HepG2 (cell line): ENCODE results near the gene RAB33A. TPM values are rescaled to one million over a fixed set of nuclear protein-coding genes. Genes with fewer than 3 reads are reported as not detected.

ENCODE experiments used
- ATAC-seq: fragments of 200-7000 bp; cut with Tn5 transposase; 3 replicates; pipeline ENCODE4 v1.9.1; 2020; ENCODE audit warnings: mild to moderate bottlenecking, moderate library complexity
- BruUV-seq: library from RNA; stranded (reverse); fragments of 400-500 nt; replicated peaks from 2 replicates; lab custom pipeline; 2021; lab: Mats Ljungman, UMichigan
- CTCF ChIA-PET: fragments of 300-600 bp; formaldehyde crosslinking; extraction: SDS; loops from one replicate; lab custom pipeline; 2021; ENCODE audit warnings: low total read pairs, inconsistent platforms, low intra/inter-chr PET ratio; lab: Yijun Ruan, JAX
- POLR2A ChIA-PET: fragments of 350-600 bp; sonication (Branson Sonifier 250); formaldehyde crosslinking; loops from one replicate; lab custom pipeline; 2020; ENCODE audit warnings: antibody characterized with exemption, inconsistent platforms; lab: Yijun Ruan, JAX
- DNase-seq: peaks from one replicate; pipeline ENCODE4 v3.0.0-alpha.2; 2015; ENCODE audit warnings: low spot score
- FAIRE-seq: peaks from 3 replicates; lab custom pipeline; 2011; peaks lifted over from hg19 to GRCh38; lab: Jason Lieb, UNC
- H2AFZ ChIP-seq: one replicate; pipeline ENCODE4 v1.6.1; 2011; ENCODE audit warnings: low read length, inconsistent platforms
- H3K27ac ChIP-seq: fragments of 300-600 bp; 3 replicates; pipeline ENCODE4 v1.8.0; 2011; ENCODE audit warnings: mixed run types, mild to moderate bottlenecking, mixed read lengths, low read length, inconsistent platforms; ENCODE audit not compliant: insufficient read depth; ENCODE audit errors: extremely low read length
- H3K27me3 ChIP-seq, 2 experiments: fragments of 200-600 bp in 1 of 2; 2 replicates in 1 of 2; 3 replicates in 1 of 2; pipeline versions ENCODE4 v1.6.0 to v1.8.0; 2011; ENCODE audit warnings: low read length in 2 of 2, mild to moderate bottlenecking in 2 of 2, moderate library complexity in 2 of 2, inconsistent platforms in 1 of 2; ENCODE audit not compliant: insufficient read depth in 2 of 2, control insufficient read depth in 1 of 2
- H3K36me3 ChIP-seq, 2 experiments: fragments of 200-600 bp in 1 of 2; replicated peaks in 1 of 2; 2 replicates in 1 of 2; 3 replicates in 1 of 2; pipeline versions ENCODE4 v1.5.1 to v1.8.0; 2011; ENCODE audit warnings: low read length in 2 of 2, inconsistent platforms in 1 of 2; ENCODE audit not compliant: insufficient read depth in 2 of 2, control insufficient read depth in 1 of 2
- H3K4me1 ChIP-seq: 2 replicates; pipeline ENCODE4 v1.5.1; 2012; ENCODE audit warnings: low read length, inconsistent platforms; ENCODE audit not compliant: insufficient read depth
- H3K4me2 ChIP-seq: 2 replicates; pipeline ENCODE4 v1.6.0; 2011; ENCODE audit warnings: low read depth, low read length, inconsistent platforms
- H3K4me3 ChIP-seq, 3 experiments: fragments of 200-600 bp in 1 of 3; sonication (generic), shearing (Covaris generic) in 1 of 3; replicated peaks in 1 of 3; 2 replicates each; pipeline ENCODE4 v1.5.1; 2011 to 2016; ENCODE audit warnings: low read length in 3 of 3, inconsistent platforms in 2 of 3, low read depth in 2 of 3, mild to moderate bottlenecking in 2 of 3, control low read depth in 1 of 3, mixed read lengths in 1 of 3; ENCODE audit not compliant: insufficient read depth in 1 of 3
- H3K79me2 ChIP-seq: one replicate; pipeline ENCODE4 v1.6.1; 2011; ENCODE audit warnings: low read length, inconsistent platforms; ENCODE audit not compliant: insufficient read depth
- H3K9ac ChIP-seq: 2 replicates; pipeline ENCODE4 v1.6.0; 2011; ENCODE audit warnings: mild to moderate bottlenecking, low read depth, low read length, inconsistent platforms; ENCODE audit not compliant: insufficient read depth
- H3K9me3 ChIP-seq: 2 replicates; pipeline ENCODE4 v1.5.1; 2012; ENCODE audit warnings: mild to moderate bottlenecking, low read length
- H4K20me1 ChIP-seq: 2 replicates; pipeline ENCODE4 v1.6.0; 2011; ENCODE audit warnings: inconsistent platforms, mild to moderate bottlenecking, low read length, moderate library complexity; ENCODE audit not compliant: insufficient read depth
- CENPBD1 ChIP-seq: sonication (generic); formaldehyde crosslinking; IDR thresholded peaks from 2 replicates; pipeline ENCODE4 v1.8.0; 2022; ENCODE audit warnings: missing genetic modification reagents, low read depth, mild to moderate bottlenecking, borderline replicate concordance
- E2F5 ChIP-seq: sonication (generic); formaldehyde crosslinking; conservative IDR thresholded peaks from 2 replicates; pipeline ENCODE4 v1.4.0; 2020; ENCODE audit warnings: missing genetic modification reagents
- GLI4 ChIP-seq: sonication (generic); formaldehyde crosslinking; IDR thresholded peaks from 2 replicates; pipeline ENCODE4 v1.5.1; 2020; ENCODE audit warnings: missing genetic modification reagents, mild to moderate bottlenecking, moderate library complexity, borderline replicate concordance
- HIVEP1 ChIP-seq: sonication (generic); formaldehyde crosslinking; IDR thresholded peaks from 2 replicates; pipeline ENCODE4 v1.4.0; 2020; ENCODE audit warnings: mild to moderate bottlenecking, missing genetic modification reagents
- KAT2B ChIP-seq: fragments of 150-350 bp; IDR thresholded peaks from 2 replicates; pipeline ENCODE4 v1.6.1; 2014; ENCODE audit warnings: low read depth, low read length, borderline replicate concordance
- NFRKB ChIP-seq: fragments of 450-650 bp; IDR thresholded peaks from 2 replicates; pipeline ENCODE4 v1.6.1; 2017
- PRDM10 ChIP-seq: sonication (generic); formaldehyde crosslinking; IDR thresholded peaks from 2 replicates; pipeline ENCODE4 v1.4.0; 2020; ENCODE audit warnings: low read depth, missing genetic modification reagents
- RBM22 ChIP-seq: fragments of 200-400 bp; formaldehyde crosslinking; optimal IDR thresholded peaks from 2 replicates; pipeline ENCODE3; 2017; ENCODE audit warnings: mild to moderate bottlenecking, low read length, moderate library complexity
- SALL1 ChIP-seq: sonication (generic); formaldehyde crosslinking; IDR thresholded peaks from 2 replicates; pipeline ENCODE4 v1.8.0; 2022; ENCODE audit warnings: mild to moderate bottlenecking, missing genetic modification reagents
- SNAI1 ChIP-seq: sonication (generic); formaldehyde crosslinking; IDR thresholded peaks from 2 replicates; pipeline ENCODE4 v1.5.0; 2020; ENCODE audit warnings: mild to moderate bottlenecking, missing genetic modification reagents, borderline replicate concordance
- ZBTB34 ChIP-seq: sonication (generic); formaldehyde crosslinking; IDR thresholded peaks from 2 replicates; pipeline ENCODE4 v1.8.0; 2022; ENCODE audit warnings: mild to moderate bottlenecking, missing genetic modification reagents
- ZFY ChIP-seq: sonication (generic); formaldehyde crosslinking; IDR thresholded peaks from 2 replicates; pipeline ENCODE4 v1.4.0; 2020; ENCODE audit warnings: missing genetic modification reagents
- ZNF124 ChIP-seq: sonication (generic); formaldehyde crosslinking; IDR thresholded peaks from 2 replicates; pipeline ENCODE4 v1.4.0; 2020; ENCODE audit warnings: missing genetic modification reagents
- ZNF670 ChIP-seq: sonication (generic); formaldehyde crosslinking; IDR thresholded peaks from 2 replicates; pipeline ENCODE4 v1.8.0; 2022; ENCODE audit warnings: mild to moderate bottlenecking, missing genetic modification reagents, borderline replicate concordance
- ZNF782 ChIP-seq: sonication (generic); formaldehyde crosslinking; IDR thresholded peaks from 2 replicates; pipeline ENCODE4 v1.4.0; 2020; ENCODE audit warnings: missing genetic modification reagents, mild to moderate bottlenecking, borderline replicate concordance
- ZNF788 ChIP-seq: sonication (generic); formaldehyde crosslinking; IDR thresholded peaks from 2 replicates; pipeline ENCODE4 v1.5.0; 2020; ENCODE audit warnings: mild to moderate bottlenecking, missing genetic modification reagents, borderline replicate concordance
- ZNF790 ChIP-seq: sonication (generic); formaldehyde crosslinking; IDR thresholded peaks from 2 replicates; pipeline ENCODE4 v1.8.0; 2022; ENCODE audit warnings: missing genetic modification reagents, mild to moderate bottlenecking, borderline replicate concordance
- ZNF800 ChIP-seq: sonication (generic); formaldehyde crosslinking; IDR thresholded peaks from 2 replicates; pipeline ENCODE4 v1.4.0; 2020; ENCODE audit warnings: missing genetic modification reagents
- WGBS: methylation state at CpG from one replicate; pipeline ENCODE4 v1.1.6; 2017; ENCODE audit warnings: low lambda C conversion rate; 5-methylcytosine and 5-hydroxymethylcytosine counted together
- in situ Hi-C: cut with HindIII; loops from 2 replicates; pipeline ENCODE4 v1.10.0; 2017; ENCODE audit warnings: low pct_unique_long_range_greater_than_20kb; ENCODE audit not compliant: extremely low pct_ligation_motif_present
- intact Hi-C: fragments of 100-400 bp; cut with micrococcal nuclease; formaldehyde crosslinking; loops from one replicate; pipeline ENCODE4 v1.10.0; 2022; ENCODE audit not compliant: unreplicated experiment
- polyA plus RNA-seq, 8 experiments: library from polyadenylated mRNA; depleted of rRNA in 3 of 8; stranded (reverse) in 7 of 8; unstranded in 1 of 8; fragments of >200 nt; fragmentation: Illumina TruSeq in 4 of 8; extraction: Trizol in 4 of 8; gene quantifications; 2 replicates each; pipeline versions ENCODE4 v1.2.1 to v1.2.3, GENCODE V29; 2011 to 2016; ENCODE audit warnings: low read depth in 4 of 8, missing spikeins in 1 of 8, mixed read lengths in 1 of 8; ENCODE audit not compliant: insufficient read depth in 1 of 8
- total RNA-seq, 5 experiments: library from RNA; depleted of rRNA; stranded (reverse); fragments of >200 nt; fragmentation: Illumina TruSeq; extraction: Trizol; gene quantifications; 2 replicates each; pipeline ENCODE4 v1.2.3, GENCODE V29; 2016; ENCODE audit warnings: low read depth in 1 of 5

RAB33A gene
- total and polyA plus RNA-seq, 2 of the 13 experiments (the other 11 are each of a cell fraction or from before 2014, with no cell fraction given): 0.26 TPM; not detected in 1

GRCh38 chrX:130155564-130155963 is 16.2 kb upstream of the RAB33A start:
- in situ Hi-C loops: no loop called here
- H3K4me1 ChIP-seq: peaks cover 7% of the 10 kb centered on the region
- no peaks in the 10 kb centered on the region for H3K27me3 ChIP-seq
- no peak overlapping the region for H2AFZ ChIP-seq
- no TSS peak for BruUV-seq
- H3K27ac ChIP-seq: no peak overlapping the region
- H3K9me3 ChIP-seq: no peaks in the 10 kb centered on the region
- ChIA-PET POLR2A (no interaction called here), CTCF (no interaction called here)
- no peaks in the 10 kb centered on the region for H3K36me3 ChIP-seq
- ATAC-seq: no peak
- H4K20me1 ChIP-seq: no peaks in the 10 kb centered on the region
- intact Hi-C loops: no loop called here
- peaks cover 2% of the 10 kb centered on the region for H3K79me2 ChIP-seq
- H3K4me2 ChIP-seq: no peak overlapping the region
- DNase-seq: no peak
- no peak overlapping the region for H3K4me3 ChIP-seq
- TF ChIP-seq ZNF788 (CRISPR knock-in tag): no peak
- TF ChIP-seq E2F5 (CRISPR knock-in tag): no peak
- TF ChIP-seq ZNF800 (CRISPR knock-in tag): no peak
- TF ChIP-seq ZBTB34 (CRISPR knock-in tag): no peak
- TF ChIP-seq RBM22: no peak
- TF ChIP-seq ZFY (CRISPR knock-in tag): no peak
- no peak for TF ChIP-seq NFRKB
- TF ChIP-seq ZNF782 (CRISPR knock-in tag): no peak
- no peak for TF ChIP-seq ZNF124
- TF ChIP-seq PRDM10 (CRISPR knock-in tag): no peak
- TF ChIP-seq KAT2B: no peak
- no peak for TF ChIP-seq ZNF790
- TF ChIP-seq CENPBD1 (CRISPR knock-in tag): no peak
- TF ChIP-seq SALL1 (CRISPR knock-in tag): no peak
- TF ChIP-seq ZNF670 (CRISPR knock-in tag): no peak
- TF ChIP-seq HIVEP1 (CRISPR knock-in tag): no peak
- TF ChIP-seq GLI4 (CRISPR knock-in tag): no peak
- no peak for TF ChIP-seq SNAI1
- TF ChIP-seq, all 625 proteins: peak for 0
- H3K9ac ChIP-seq: no peak overlapping the region
- no peak for FAIRE-seq
- WGBS: 96% methylated on average over 2 of the region's 2 CpGs
